GM21529 (cell line): ENCODE data around the gene TUBB8B.
"Not testable (repeated sequence)": the region's sequence is repeated elsewhere in the genome, so short reads cannot be mapped to it uniquely, and the experiment has no call there.

Experiments used
- ATAC-seq: cut with Tn5 transposase; IDR thresholded peaks from one replicate; pipeline ENCODE4 v1.9.1; 2021; ENCODE audit not compliant: unreplicated experiment

TUBB8B gene

GRCh38 chr18:13177-13576 lies 36.2 kb downstream of the TUBB8B start:
- not testable (repeated sequence) for ATAC-seq

GRCh38 chr18:12773-13172 lies 36.6 kb downstream of the TUBB8B start:
- not testable (repeated sequence) for ATAC-seq

DNA sequence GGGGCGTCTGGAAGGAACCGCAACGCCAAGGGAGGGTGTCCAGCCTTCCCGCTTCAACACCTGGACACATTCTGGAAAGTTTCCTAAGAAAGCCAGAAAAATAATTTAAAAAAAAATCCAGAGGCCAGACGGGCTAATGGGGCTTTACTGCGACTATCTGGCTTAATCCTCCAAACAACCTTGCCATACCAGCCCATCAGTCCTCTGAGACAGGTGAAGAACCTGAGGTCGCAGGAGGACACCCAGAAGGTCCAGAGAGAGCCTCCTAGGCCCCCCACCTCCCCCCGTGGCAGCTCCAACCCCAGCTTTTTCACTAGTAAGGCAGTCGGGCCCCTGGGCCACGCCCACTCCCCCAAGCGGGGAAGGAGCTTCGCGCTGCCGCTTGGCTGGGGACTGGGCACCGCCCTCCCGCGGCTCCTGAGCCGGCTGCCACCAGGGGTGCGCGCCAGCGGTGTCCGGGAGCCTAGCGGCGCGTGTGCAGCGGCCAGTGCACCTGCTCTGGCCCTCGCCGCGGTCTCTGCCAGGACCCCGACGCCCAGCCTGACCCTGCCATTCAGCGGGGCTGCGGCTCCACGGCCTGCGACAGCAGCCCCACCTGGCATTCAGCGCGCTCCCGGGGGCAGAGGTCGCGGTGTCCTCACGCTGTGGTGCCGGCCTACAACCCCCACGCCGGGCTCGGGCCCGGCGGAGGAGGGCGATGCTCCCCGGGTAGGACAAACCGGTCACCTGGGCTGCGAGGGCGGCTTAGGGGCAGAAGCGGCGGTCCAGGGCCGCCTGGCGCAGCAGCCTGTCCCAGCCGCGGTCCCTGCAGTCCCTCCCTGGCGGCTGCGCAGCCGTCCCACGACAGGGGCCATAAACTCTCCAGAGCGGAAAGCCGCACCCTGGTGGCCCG lies 37.8 kb downstream of the TUBB8B start:
- ATAC-seq: not testable (repeated sequence)

- not testable (repeated sequence) for ATAC-seq
Measured at GRCh38 chr18:10624-11184, 38.7 kb downstream of the TUBB8B start.

DNA sequence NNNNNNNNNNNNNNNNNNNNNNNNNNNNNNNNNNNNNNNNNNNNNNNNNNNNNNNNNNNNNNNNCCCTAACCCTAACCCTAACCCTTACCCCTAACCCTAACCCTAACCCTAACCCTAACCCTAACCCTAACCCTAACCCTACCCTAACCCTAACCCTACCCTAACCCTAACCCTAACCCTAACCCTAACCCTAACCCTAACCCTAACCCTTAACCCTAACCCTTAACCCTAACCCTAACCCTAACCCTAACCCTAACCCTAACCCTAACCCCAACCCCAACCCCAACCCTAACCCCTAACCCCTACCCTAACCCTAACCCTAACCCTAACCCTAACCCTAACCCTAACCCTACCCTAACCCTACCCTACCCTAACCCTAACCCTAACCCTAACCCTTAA lies 39.5 kb downstream of the TUBB8B start:
- ATAC-seq: not testable (repeated sequence)
